GM12878 (cell line): Measurements from ENCODE around the gene SSC4D. TPM values are rescaled to one million over a fixed set of nuclear protein-coding genes. Genes with fewer than 3 reads are reported as not detected.
"Not testable (repeated sequence)": the region's sequence is repeated elsewhere in the genome, so short reads cannot be mapped to it uniquely, and the experiment has no call there.

Experiments
- ATAC-seq: fragments of 200-7000 bp; cut with Tn5 transposase; 3 replicates; pipeline ENCODE4 v1.9.1; 2020; ENCODE audit warnings: mild to moderate bottlenecking, moderate library complexity
- BruUV-seq: library from RNA; stranded (reverse); fragments of 400-500 nt; replicated peaks from 2 replicates; lab custom pipeline; 2021; lab: Mats Ljungman, UMichigan
- CTCF ChIA-PET: fragments of 300-600 bp; sonication (Branson Sonifier 250); formaldehyde crosslinking; extraction: SDS; loops from one replicate; lab custom pipeline; 2021; ENCODE audit warnings: inconsistent platforms; lab: Yijun Ruan, JAX
- POLR2A ChIA-PET: fragments of 350-600 bp; formaldehyde crosslinking; extraction: SDS; loops from one replicate; lab custom pipeline; 2021; ENCODE audit warnings: inconsistent platforms; lab: Charles Lee
- RAD21 ChIA-PET: fragments of 300-600 bp; sonication (Branson Sonifier 250); formaldehyde crosslinking; loops from one replicate; lab custom pipeline; 2023; ENCODE audit warnings: antibody characterized with exemption; ENCODE audit not compliant: unreplicated experiment; lab: Charles Lee
- SMC1A ChIA-PET: fragments of 300-600 bp; sonication (Branson Sonifier 250); formaldehyde crosslinking; loops from one replicate; lab custom pipeline; 2023; ENCODE audit not compliant: unreplicated experiment, uncharacterized antibody; lab: Charles Lee
- DNase-seq: peaks from one replicate; pipeline ENCODE4 v3.0.0-alpha.2; 2011; ENCODE audit warnings: low read depth, low spot score
- FAIRE-seq: peaks from 3 replicates; lab custom pipeline; 2011; peaks lifted over from hg19 to GRCh38; lab: Jason Lieb, UNC
- H2AFZ ChIP-seq: 2 replicates; pipeline ENCODE4 v1.6.0; 2011; ENCODE audit warnings: low read depth, low read length, control low read depth; ENCODE audit not compliant: control insufficient read depth
- H3K27ac ChIP-seq: 2 replicates; pipeline ENCODE4 v1.5.1; 2011; ENCODE audit warnings: control low read depth; ENCODE audit not compliant: control insufficient read depth, insufficient read depth
- H3K27me3 ChIP-seq, 2 experiments: replicated peaks in 1 of 2; 2 replicates each; pipeline versions ENCODE4 v1.6.0 to v1.6.1; 2011; ENCODE audit warnings: low read length in 1 of 2; ENCODE audit not compliant: control insufficient read depth in 2 of 2, insufficient read depth in 2 of 2
- H3K36me3 ChIP-seq, 2 experiments: 2 replicates each; pipeline ENCODE4 v1.5.1; 2011; ENCODE audit warnings: low read length in 1 of 2; ENCODE audit not compliant: control insufficient read depth in 2 of 2, insufficient read depth in 2 of 2
- H3K4me1 ChIP-seq: 2 replicates; pipeline ENCODE4 v1.6.1; 2011; ENCODE audit warnings: mild to moderate bottlenecking, low read length, moderate library complexity, mixed read lengths; ENCODE audit not compliant: control insufficient read depth, insufficient read depth
- H3K4me2 ChIP-seq: 2 replicates; pipeline ENCODE4 v1.6.0; 2011; ENCODE audit warnings: control low read depth; ENCODE audit not compliant: control insufficient read depth, insufficient read depth
- H3K4me3 ChIP-seq: fragments of 200-600 bp; sonication (generic); 2 replicates; pipeline ENCODE4 v1.5.1; 2016
- H3K79me2 ChIP-seq: 2 replicates; pipeline ENCODE4 v1.6.0; 2011; ENCODE audit warnings: low read length; ENCODE audit not compliant: control insufficient read depth, insufficient read depth
- H3K9ac ChIP-seq: 2 replicates; pipeline ENCODE4 v1.8.0; 2011; ENCODE audit warnings: low read length, control low read depth, mixed read lengths; ENCODE audit not compliant: control insufficient read depth, insufficient read depth
- H3K9me3 ChIP-seq: replicated peaks from 3 replicates; pipeline ENCODE4 v1.5.1; 2011; ENCODE audit warnings: mild to moderate bottlenecking, low read length; ENCODE audit not compliant: control insufficient read depth, insufficient read depth
- H4K20me1 ChIP-seq: 2 replicates; pipeline ENCODE4 v1.6.0; 2011; ENCODE audit not compliant: control insufficient read depth, insufficient read depth
- RAD21 ChIP-seq: IDR thresholded peaks from 2 replicates; pipeline ENCODE4 v1.6.1; 2011; ENCODE audit warnings: mild to moderate bottlenecking, low read depth, low read length, moderate library complexity; ENCODE audit not compliant: insufficient read depth
- SMC3 ChIP-seq: IDR thresholded peaks from 2 replicates; pipeline ENCODE4 v1.6.1; 2011; ENCODE audit warnings: low read length, improper control_type of control experiment, borderline replicate concordance
- WGBS: methylation state at CpG from one replicate; pipeline ENCODE4 v1.1.6; 2016; ENCODE audit warnings: low lambda C conversion rate; ENCODE audit not compliant: insufficient replicate concordance, insufficient coverage; ENCODE audit errors: missing lambda C conversion rate; 5-methylcytosine and 5-hydroxymethylcytosine counted together
- in situ Hi-C: fragments of 300-500 bp; cut with MboI; formaldehyde crosslinking; loops from 9 replicates; pipeline ENCODE4 v1.14.3; 2018; ENCODE audit warnings: mixed read lengths
- intact Hi-C: fragments of 100-400 bp; cut with micrococcal nuclease; formaldehyde crosslinking; loops from one replicate; pipeline ENCODE4 v1.14.2; 2022; ENCODE audit not compliant: unreplicated experiment
- polyA plus RNA-seq, 11 experiments: library from polyadenylated mRNA; depleted of rRNA in 4 of 11; unstranded in 6 of 11; stranded (reverse) in 5 of 11; fragments of >200 nt; fragmentation: Nextera tagmentation in 4 of 11; fragmentation: Illumina TruSeq in 1 of 11; extraction: Ambion mirVana in 4 of 11; extraction: Trizol in 1 of 11; gene quantifications; 1 replicate in 1 of 11; 2 replicates in 10 of 11; pipeline versions ENCODE4 v1.2.1 to v1.2.3, GENCODE V29; 2011 to 2016; ENCODE audit warnings: inconsistent platforms in 2 of 11, missing spikeins in 2 of 11, low read depth in 1 of 11
- total RNA-seq, 4 experiments: library from RNA; depleted of rRNA in 3 of 4; stranded (reverse); fragments of >200 nt in 3 of 4; fragmentation: Illumina TruSeq in 1 of 4; extraction: Trizol in 1 of 4; gene quantifications; 2 replicates each; pipeline versions ENCODE4 v1.2.1 to v1.2.3, GENCODE V29; 2013 to 2021
- TF ChIP-seq, protein P1 (sequence below), 3 experiments: IDR thresholded peaks in 2 of 3; conservative IDR thresholded peaks in 1 of 3; 2 replicates each; pipeline ENCODE4 v1.5.1; 2011; ENCODE audit warnings: low read depth in 3 of 3, low read length in 3 of 3, mild to moderate bottlenecking in 3 of 3, control low read depth in 2 of 3, moderate library complexity in 2 of 3, inconsistent platforms in 1 of 3, mixed read lengths in 1 of 3; ENCODE audit not compliant: control insufficient read depth in 2 of 3, insufficient read depth in 1 of 3; ENCODE audit errors: extremely low read depth in 1 of 3

Gene SSC4D
- total and polyA plus RNA-seq, 10 of the 15 experiments (the other 5 are each of a cell fraction or from before 2014, with no cell fraction given), result 0.08 to 0.79 (median 0.25) TPM; not detected in 1

DNA sequence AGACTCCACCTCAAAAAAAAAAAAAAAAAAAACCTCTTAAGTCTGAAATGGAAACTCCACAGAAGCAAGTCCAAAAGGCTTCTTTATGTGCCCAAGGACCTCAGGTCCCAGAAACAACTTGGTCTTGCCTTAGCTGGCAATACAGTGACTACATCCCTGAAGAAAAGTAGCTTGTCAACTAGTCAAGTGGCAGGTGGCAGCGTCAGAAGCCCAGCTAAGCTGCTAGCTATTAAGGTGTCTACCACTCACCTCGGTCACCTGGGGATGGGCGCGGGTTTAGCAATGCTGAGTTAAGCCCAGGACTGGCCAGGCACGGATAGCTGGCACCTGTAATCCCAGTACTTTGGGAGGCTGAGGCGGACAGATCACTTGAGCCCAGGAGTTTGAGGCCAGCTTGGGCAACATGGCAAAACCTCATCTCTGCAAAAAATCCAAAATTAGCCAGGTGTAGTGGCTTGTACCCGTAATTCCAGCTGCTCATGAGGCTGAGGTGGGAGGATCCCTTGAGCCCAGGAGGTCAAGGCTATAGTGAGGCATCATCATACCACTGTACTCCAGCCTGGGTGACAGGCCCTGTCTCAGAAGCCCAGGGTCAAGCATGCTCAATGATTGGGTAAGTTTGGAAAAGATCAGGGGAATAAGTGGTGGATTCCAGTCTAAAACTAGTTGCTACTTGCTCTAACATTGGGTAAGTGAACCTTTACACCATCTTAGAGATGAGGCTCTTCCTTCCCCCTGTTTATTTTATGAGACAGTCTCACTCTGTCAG is 29.8 kb upstream of the SSC4D start:
- ATAC-seq, H3K36me3 ChIP-seq, H3K9ac ChIP-seq, H3K27ac ChIP-seq, H3K4me3 ChIP-seq, H3K9me3 ChIP-seq, SMC1A ChIA-PET, H3K79me2 ChIP-seq, BruUV-seq, H4K20me1 ChIP-seq, CTCF ChIA-PET, RAD21 ChIA-PET, FAIRE-seq, in situ Hi-C loops, intact Hi-C loops, POLR2A ChIA-PET, H3K4me2 ChIP-seq, H3K4me1 ChIP-seq, H2AFZ ChIP-seq, DNase-seq, H3K27me3 ChIP-seq: not testable (repeated sequence)
- WGBS, result 0% methylated on average over 1 of the region's 7 CpGs

DNA sequence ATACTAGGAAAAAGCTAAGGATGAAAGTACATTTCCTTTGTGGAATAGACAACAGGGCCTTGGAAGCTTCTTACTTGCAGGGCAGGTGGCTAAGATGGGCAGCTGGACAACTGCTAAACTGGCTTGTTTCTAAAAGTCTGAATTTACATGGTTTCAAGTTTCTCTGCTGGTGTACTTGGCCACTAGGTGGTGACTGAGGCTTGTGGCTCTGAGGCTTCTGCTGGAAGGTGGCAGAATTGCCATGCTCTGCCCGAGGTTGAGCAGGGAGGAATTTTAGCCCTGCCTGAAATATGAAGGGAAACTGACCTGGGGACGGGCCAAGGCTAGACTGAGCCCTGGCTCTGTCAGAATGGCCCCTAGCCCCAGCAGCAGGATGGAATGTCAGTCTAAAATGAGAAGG is 28.4 kb upstream of the SSC4D start:
- DNase-seq, H3K4me3 ChIP-seq, H3K9me3 ChIP-seq, H3K4me2 ChIP-seq, H2AFZ ChIP-seq, FAIRE-seq, intact Hi-C loops, H3K27me3 ChIP-seq, POLR2A ChIA-PET, CTCF ChIA-PET, H3K36me3 ChIP-seq, in situ Hi-C loops, RAD21 ChIA-PET, H3K27ac ChIP-seq, BruUV-seq, H4K20me1 ChIP-seq, H3K79me2 ChIP-seq, H3K4me1 ChIP-seq, SMC1A ChIA-PET, H3K9ac ChIP-seq: not testable (repeated sequence)
- peak; percentile 82 for ATAC-seq
- 0% methylated on average over 2 of the region's 2 CpGs for WGBS
- TF ChIP-seq SMC3 (peak; percentile 39; the same call in 1 of the 2 replicates), RAD21 (peak; percentile 67)
- TF ChIP-seq, protein P1, sequence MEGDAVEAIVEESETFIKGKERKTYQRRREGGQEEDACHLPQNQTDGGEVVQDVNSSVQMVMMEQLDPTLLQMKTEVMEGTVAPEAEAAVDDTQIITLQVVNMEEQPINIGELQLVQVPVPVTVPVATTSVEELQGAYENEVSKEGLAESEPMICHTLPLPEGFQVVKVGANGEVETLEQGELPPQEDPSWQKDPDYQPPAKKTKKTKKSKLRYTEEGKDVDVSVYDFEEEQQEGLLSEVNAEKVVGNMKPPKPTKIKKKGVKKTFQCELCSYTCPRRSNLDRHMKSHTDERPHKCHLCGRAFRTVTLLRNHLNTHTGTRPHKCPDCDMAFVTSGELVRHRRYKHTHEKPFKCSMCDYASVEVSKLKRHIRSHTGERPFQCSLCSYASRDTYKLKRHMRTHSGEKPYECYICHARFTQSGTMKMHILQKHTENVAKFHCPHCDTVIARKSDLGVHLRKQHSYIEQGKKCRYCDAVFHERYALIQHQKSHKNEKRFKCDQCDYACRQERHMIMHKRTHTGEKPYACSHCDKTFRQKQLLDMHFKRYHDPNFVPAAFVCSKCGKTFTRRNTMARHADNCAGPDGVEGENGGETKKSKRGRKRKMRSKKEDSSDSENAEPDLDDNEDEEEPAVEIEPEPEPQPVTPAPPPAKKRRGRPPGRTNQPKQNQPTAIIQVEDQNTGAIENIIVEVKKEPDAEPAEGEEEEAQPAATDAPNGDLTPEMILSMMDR (IDR thresholded peaks at IDR 0.05 in 2 of 3, conservative IDR thresholded peaks at IDR 0.05 in 1 of 3; ENCODE audit: control insufficient read depth in 2 of 3, extremely low read depth in 1 of 3, insufficient read depth in 1 of 3, low read depth in 3 of 3, low read length in 3 of 3), result peak; percentile 35 to 58 (median 38); a peak in 4 of 6 replicates
